Small intestine (tissue), 7 donors: ENCODE results near the gene GRM8. TPM values are rescaled to one million over a fixed set of nuclear protein-coding genes. Genes with fewer than 3 reads are reported as not detected.

Experiments
- DNase-seq, 2 donors: peaks; one replicate each; pipeline versions ENCODE4 v3.0.0 to v3.0.0-alpha.2; 2013
- FAIRE-seq: peaks from 2 replicates; lab custom pipeline; 2012; peaks lifted over from hg19 to GRCh38; lab: Jason Lieb, UNC
- H3K27ac ChIP-seq, 3 donors: one replicate each; pipeline ENCODE4 v1.5.1; 2013; ENCODE audit warnings: low read length in 2 of 3, mild to moderate bottlenecking in 2 of 3, control low read depth in 1 of 3, inconsistent platforms in 1 of 3, low read depth in 1 of 3, moderate library complexity in 1 of 3
- H3K27me3 ChIP-seq, 3 donors: one replicate each; pipeline ENCODE4 v1.6.1; 2013; ENCODE audit warnings: low read length in 3 of 3, inconsistent platforms in 1 of 3; ENCODE audit not compliant: control insufficient read depth in 3 of 3, insufficient read depth in 3 of 3
- H3K36me3 ChIP-seq, 3 donors: one replicate each; pipeline ENCODE4 v1.6.1; 2013; ENCODE audit warnings: low read length in 3 of 3, inconsistent platforms in 1 of 3, low read depth in 1 of 3, mild to moderate bottlenecking in 1 of 3, moderate library complexity in 1 of 3; ENCODE audit not compliant: control insufficient read depth in 3 of 3, insufficient read depth in 2 of 3
- H3K4me1 ChIP-seq, 3 donors: one replicate each; pipeline ENCODE4 v1.6.1; 2013; ENCODE audit warnings: low read length in 2 of 3, inconsistent platforms in 1 of 3, low read depth in 1 of 3, mild to moderate bottlenecking in 1 of 3, moderate library complexity in 1 of 3; ENCODE audit not compliant: control insufficient read depth in 3 of 3, insufficient read depth in 2 of 3
- H3K4me3 ChIP-seq, 3 donors: one replicate each; pipeline ENCODE4 v1.5.1; 2013; ENCODE audit warnings: low read length in 3 of 3, control low read depth in 1 of 3, inconsistent platforms in 1 of 3, low read depth in 1 of 3, mild to moderate bottlenecking in 1 of 3, moderate library complexity in 1 of 3
- H3K9me3 ChIP-seq, 2 donors: one replicate each; pipeline ENCODE4 v1.6.1; 2013; ENCODE audit warnings: low read depth in 1 of 2, low read length in 1 of 2; ENCODE audit not compliant: control insufficient read depth in 2 of 2, insufficient read depth in 1 of 2
- WGBS, 3 donors: extraction: QIAGEN DNeasy Blood & Tissue Kit; methylation state at CpG; one replicate each; pipeline ENCODE4 v1.1.7; 2013; 5-methylcytosine and 5-hydroxymethylcytosine counted together
- polyA plus RNA-seq, 4 donors: library from polyadenylated mRNA; stranded (reverse) in 3 of 4; unstranded in 1 of 4; fragments of 200-250 nt in 3 of 4; fragments of 120-200 nt in 1 of 4; gene quantifications; one replicate each; pipeline versions ENCODE4 v1.2.1 to v1.2.3, GENCODE V29; 2013
- donor health status: healthy with polysubstance abuse.
- donor health status: control.
- donor health status: control.
- donor health status: Bipolar disorder and iron deficiency.
- donor health status: healthy.

GRM8 gene
- polyA plus RNA-seq, 4 donors, result 0.07 to 0.12 TPM; not detected in 2

GRCh38 chr7:126401918-126402317, 850.8 kb downstream of the GRM8 start:
- FAIRE-seq, result no peak
- Histone ChIP-seq H3K4me3 (no peak overlapping the region), H3K4me1 (no peaks in the 10 kb centered on the region), H3K36me3 (no peaks in the 10 kb centered on the region), H3K9me3 (no peaks in the 10 kb centered on the region), H3K27ac (no peak overlapping the region), H3K27me3 (no peaks in the 10 kb centered on the region)
- no peak for DNase-seq

GRCh38 chr7:126398851-126399529, 853.8 kb downstream of the GRM8 start:
- H3K27ac ChIP-seq, result no peak overlapping the region
- H3K27me3 ChIP-seq, result no peaks in the 10 kb centered on the region
- no peak overlapping the region for H3K4me3 ChIP-seq
- no peaks in the 10 kb centered on the region for H3K9me3 ChIP-seq
- H3K4me1 ChIP-seq, result no peaks in the 10 kb centered on the region
- 58 to 81% (median 60%) methylated on average over 3 of the region's 3 CpGs for WGBS, 3 donors
- FAIRE-seq (no peak), DNase-seq (no peak)
- H3K36me3 ChIP-seq, result no peaks in the 10 kb centered on the region

- no peak for DNase-seq
- Histone ChIP-seq H3K4me1 (no peaks in the 10 kb centered on the region), H3K36me3 (no peaks in the 10 kb centered on the region), H3K27ac (no peak overlapping the region), H3K9me3 (no peaks in the 10 kb centered on the region), H3K27me3 (no peaks in the 10 kb centered on the region), H3K4me3 (no peak overlapping the region)
- FAIRE-seq, result no peak
These were observed 854.5 kb downstream of the GRM8 start for GRCh38 chr7:126398285-126398684.

GRCh38 chr7:126394406-126394805, 858.3 kb downstream of the GRM8 start:
- Histone ChIP-seq H3K4me1 (no peaks in the 10 kb centered on the region), H3K4me3 (no peak overlapping the region), H3K27ac (no peak overlapping the region), H3K27me3 (no peaks in the 10 kb centered on the region), H3K36me3 (no peaks in the 10 kb centered on the region), H3K9me3 (no peaks in the 10 kb centered on the region)
- FAIRE-seq (no peak), DNase-seq (no peak)
- 52 to 68% (median 57%) methylated on average over 7 of the region's 7 CpGs for WGBS, 3 donors

Other genes starting within 250 kb of the GRM8 start
- 10 to 100 TPM in 1 of 4 donors, 1 to 10 TPM in 3; 6.2 to 21.2 (median 7.4) TPM for gene ZNF800, start 139.8 kb upstream of the GRM8 start, polyA plus RNA-seq